HepG2 (cell line): ENCODE data around the gene LRRC53. TPM values are rescaled to one million over a fixed set of nuclear protein-coding genes. Genes with fewer than 3 reads are reported as not detected.

Experiments used
- ATAC-seq: fragments of 200-7000 bp; cut with Tn5 transposase; 3 replicates; pipeline ENCODE4 v1.9.1; 2020; ENCODE audit warnings: mild to moderate bottlenecking, moderate library complexity
- BruUV-seq: library from RNA; stranded (reverse); fragments of 400-500 nt; replicated peaks from 2 replicates; lab custom pipeline; 2021; lab: Mats Ljungman, UMichigan
- CTCF ChIA-PET: fragments of 300-600 bp; formaldehyde crosslinking; extraction: SDS; loops from one replicate; lab custom pipeline; 2021; ENCODE audit warnings: low total read pairs, inconsistent platforms, low intra/inter-chr PET ratio; lab: Yijun Ruan, JAX
- POLR2A ChIA-PET: fragments of 350-600 bp; sonication (Branson Sonifier 250); formaldehyde crosslinking; loops from one replicate; lab custom pipeline; 2020; ENCODE audit warnings: antibody characterized with exemption, inconsistent platforms; lab: Yijun Ruan, JAX
- DNase-seq: peaks from one replicate; pipeline ENCODE4 v3.0.0-alpha.2; 2015; ENCODE audit warnings: low spot score
- FAIRE-seq: peaks from 3 replicates; lab custom pipeline; 2011; peaks lifted over from hg19 to GRCh38; lab: Jason Lieb, UNC
- H2AFZ ChIP-seq: one replicate; pipeline ENCODE4 v1.6.1; 2011; ENCODE audit warnings: low read length, inconsistent platforms
- H3K27ac ChIP-seq: fragments of 300-600 bp; 3 replicates; pipeline ENCODE4 v1.8.0; 2011; ENCODE audit warnings: mixed run types, mild to moderate bottlenecking, mixed read lengths, low read length, inconsistent platforms; ENCODE audit not compliant: insufficient read depth; ENCODE audit errors: extremely low read length
- H3K27me3 ChIP-seq, 2 experiments: fragments of 200-600 bp in 1 of 2; 2 replicates in 1 of 2; 3 replicates in 1 of 2; pipeline versions ENCODE4 v1.6.0 to v1.8.0; 2011; ENCODE audit warnings: low read length in 2 of 2, mild to moderate bottlenecking in 2 of 2, moderate library complexity in 2 of 2, inconsistent platforms in 1 of 2; ENCODE audit not compliant: insufficient read depth in 2 of 2, control insufficient read depth in 1 of 2
- H3K36me3 ChIP-seq, 2 experiments: fragments of 200-600 bp in 1 of 2; replicated peaks in 1 of 2; 2 replicates in 1 of 2; 3 replicates in 1 of 2; pipeline versions ENCODE4 v1.5.1 to v1.8.0; 2011; ENCODE audit warnings: low read length in 2 of 2, inconsistent platforms in 1 of 2; ENCODE audit not compliant: insufficient read depth in 2 of 2, control insufficient read depth in 1 of 2
- H3K4me1 ChIP-seq: 2 replicates; pipeline ENCODE4 v1.5.1; 2012; ENCODE audit warnings: low read length, inconsistent platforms; ENCODE audit not compliant: insufficient read depth
- H3K4me2 ChIP-seq: 2 replicates; pipeline ENCODE4 v1.6.0; 2011; ENCODE audit warnings: low read depth, low read length, inconsistent platforms
- H3K4me3 ChIP-seq, 3 experiments: fragments of 200-600 bp in 1 of 3; sonication (generic), shearing (Covaris generic) in 1 of 3; replicated peaks in 1 of 3; 2 replicates each; pipeline ENCODE4 v1.5.1; 2011 to 2016; ENCODE audit warnings: low read length in 3 of 3, inconsistent platforms in 2 of 3, low read depth in 2 of 3, mild to moderate bottlenecking in 2 of 3, control low read depth in 1 of 3, mixed read lengths in 1 of 3; ENCODE audit not compliant: insufficient read depth in 1 of 3
- H3K79me2 ChIP-seq: one replicate; pipeline ENCODE4 v1.6.1; 2011; ENCODE audit warnings: low read length, inconsistent platforms; ENCODE audit not compliant: insufficient read depth
- H3K9ac ChIP-seq: 2 replicates; pipeline ENCODE4 v1.6.0; 2011; ENCODE audit warnings: mild to moderate bottlenecking, low read depth, low read length, inconsistent platforms; ENCODE audit not compliant: insufficient read depth
- H3K9me3 ChIP-seq: 2 replicates; pipeline ENCODE4 v1.5.1; 2012; ENCODE audit warnings: mild to moderate bottlenecking, low read length
- H4K20me1 ChIP-seq: 2 replicates; pipeline ENCODE4 v1.6.0; 2011; ENCODE audit warnings: inconsistent platforms, mild to moderate bottlenecking, low read length, moderate library complexity; ENCODE audit not compliant: insufficient read depth
- ATF7 ChIP-seq, 2 experiments: fragments of 450-650 bp in 1 of 2; sonication (generic) in 1 of 2; formaldehyde crosslinking in 1 of 2; IDR thresholded peaks; 2 replicates each; pipeline versions ENCODE4 v1.4.0 to v1.6.1; 2016 to 2020; ENCODE audit warnings: antibody characterized with exemption in 1 of 2, mild to moderate bottlenecking in 1 of 2, missing genetic modification reagents in 1 of 2
- KDM4B ChIP-seq: sonication (generic); formaldehyde crosslinking; IDR thresholded peaks from 2 replicates; pipeline ENCODE4 v1.4.0; 2020; ENCODE audit warnings: missing genetic modification reagents
- MLLT10 ChIP-seq: sonication (generic); formaldehyde crosslinking; IDR thresholded peaks from 2 replicates; pipeline ENCODE4 v1.4.0; 2020; ENCODE audit warnings: missing genetic modification reagents
- TRIM24 ChIP-seq: sonication (generic); formaldehyde crosslinking; IDR thresholded peaks from 2 replicates; pipeline ENCODE4 v1.8.0; 2022; ENCODE audit warnings: mild to moderate bottlenecking, missing genetic modification reagents
- ZBTB7A ChIP-seq: sonication (generic); formaldehyde crosslinking; IDR thresholded peaks from 2 replicates; pipeline ENCODE4 v1.8.0; 2022; ENCODE audit warnings: mild to moderate bottlenecking, missing genetic modification reagents
- ZNF431 ChIP-seq: sonication (generic); formaldehyde crosslinking; IDR thresholded peaks from 2 replicates; pipeline ENCODE4 v1.9.0; 2022; ENCODE audit warnings: missing genetic modification reagents, low read depth, mild to moderate bottlenecking, borderline replicate concordance
- WGBS: methylation state at CpG from one replicate; pipeline ENCODE4 v1.1.6; 2017; ENCODE audit warnings: low lambda C conversion rate; 5-methylcytosine and 5-hydroxymethylcytosine counted together
- in situ Hi-C: cut with HindIII; loops from 2 replicates; pipeline ENCODE4 v1.10.0; 2017; ENCODE audit warnings: low pct_unique_long_range_greater_than_20kb; ENCODE audit not compliant: extremely low pct_ligation_motif_present
- intact Hi-C: fragments of 100-400 bp; cut with micrococcal nuclease; formaldehyde crosslinking; loops from one replicate; pipeline ENCODE4 v1.10.0; 2022; ENCODE audit not compliant: unreplicated experiment
- polyA plus RNA-seq, 8 experiments: library from polyadenylated mRNA; depleted of rRNA in 3 of 8; stranded (reverse) in 7 of 8; unstranded in 1 of 8; fragments of >200 nt; fragmentation: Illumina TruSeq in 4 of 8; extraction: Trizol in 4 of 8; gene quantifications; 2 replicates each; pipeline versions ENCODE4 v1.2.1 to v1.2.3, GENCODE V29; 2011 to 2016; ENCODE audit warnings: low read depth in 4 of 8, missing spikeins in 1 of 8, mixed read lengths in 1 of 8; ENCODE audit not compliant: insufficient read depth in 1 of 8
- total RNA-seq, 5 experiments: library from RNA; depleted of rRNA; stranded (reverse); fragments of >200 nt; fragmentation: Illumina TruSeq; extraction: Trizol; gene quantifications; 2 replicates each; pipeline ENCODE4 v1.2.3, GENCODE V29; 2016; ENCODE audit warnings: low read depth in 1 of 5
- TF ChIP-seq, protein P1 (sequence below): sonication (generic); formaldehyde crosslinking; IDR thresholded peaks from 2 replicates; pipeline ENCODE4 v1.4.0; 2020; ENCODE audit warnings: missing genetic modification reagents, borderline replicate concordance

Gene LRRC53
- total and polyA plus RNA-seq, 2 of the 13 experiments (the other 11 are each of a cell fraction or from before 2014, with no cell fraction given), result not detected

- TF ChIP-seq, protein P1, sequence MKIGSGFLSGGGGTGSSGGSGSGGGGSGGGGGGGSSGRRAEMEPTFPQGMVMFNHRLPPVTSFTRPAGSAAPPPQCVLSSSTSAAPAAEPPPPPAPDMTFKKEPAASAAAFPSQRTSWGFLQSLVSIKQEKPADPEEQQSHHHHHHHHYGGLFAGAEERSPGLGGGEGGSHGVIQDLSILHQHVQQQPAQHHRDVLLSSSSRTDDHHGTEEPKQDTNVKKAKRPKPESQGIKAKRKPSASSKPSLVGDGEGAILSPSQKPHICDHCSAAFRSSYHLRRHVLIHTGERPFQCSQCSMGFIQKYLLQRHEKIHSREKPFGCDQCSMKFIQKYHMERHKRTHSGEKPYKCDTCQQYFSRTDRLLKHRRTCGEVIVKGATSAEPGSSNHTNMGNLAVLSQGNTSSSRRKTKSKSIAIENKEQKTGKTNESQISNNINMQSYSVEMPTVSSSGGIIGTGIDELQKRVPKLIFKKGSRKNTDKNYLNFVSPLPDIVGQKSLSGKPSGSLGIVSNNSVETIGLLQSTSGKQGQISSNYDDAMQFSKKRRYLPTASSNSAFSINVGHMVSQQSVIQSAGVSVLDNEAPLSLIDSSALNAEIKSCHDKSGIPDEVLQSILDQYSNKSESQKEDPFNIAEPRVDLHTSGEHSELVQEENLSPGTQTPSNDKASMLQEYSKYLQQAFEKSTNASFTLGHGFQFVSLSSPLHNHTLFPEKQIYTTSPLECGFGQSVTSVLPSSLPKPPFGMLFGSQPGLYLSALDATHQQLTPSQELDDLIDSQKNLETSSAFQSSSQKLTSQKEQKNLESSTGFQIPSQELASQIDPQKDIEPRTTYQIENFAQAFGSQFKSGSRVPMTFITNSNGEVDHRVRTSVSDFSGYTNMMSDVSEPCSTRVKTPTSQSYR (CRISPR knock-in tag), result no peak
- TF ChIP-seq, all 625 proteins: peak for 0
These were observed 37.8 kb downstream of the LRRC53 start (continued) for GRCh38 chr1:74474585-74474984.

DNA sequence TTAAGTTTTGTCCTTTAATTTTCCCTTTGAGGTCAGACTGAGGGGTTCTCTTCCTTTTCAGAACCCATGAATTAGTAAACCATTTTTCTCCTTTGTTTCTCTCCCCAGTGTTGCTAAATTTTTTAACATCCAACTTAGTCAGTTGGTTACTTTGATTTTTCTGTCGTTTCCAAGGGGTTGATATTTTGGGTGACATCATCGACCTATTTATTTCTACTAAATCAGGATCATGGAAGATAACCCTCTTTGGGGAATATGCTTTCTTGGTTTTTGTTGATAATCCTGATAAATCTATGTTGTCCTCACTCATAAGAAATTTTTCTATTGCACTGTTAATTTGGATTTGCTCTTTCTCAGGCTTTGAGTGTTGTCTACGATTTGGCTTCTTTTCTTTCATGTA, 40.9 kb downstream of the LRRC53 start:
- Histone ChIP-seq H3K4me1 (no peaks in the 10 kb centered on the region), H3K4me3 (no peak overlapping the region), H3K9me3 (no peaks in the 10 kb centered on the region), H2AFZ (no peak overlapping the region), H3K27ac (no peak overlapping the region), H3K79me2 (no peaks in the 10 kb centered on the region), H3K4me2 (no peak overlapping the region), H3K9ac (no peak overlapping the region), H3K27me3 (no peaks in the 10 kb centered on the region), H3K36me3 (no peaks in the 10 kb centered on the region), H4K20me1 (no peaks in the 10 kb centered on the region)
- in situ Hi-C loops (loop anchor here (25.0 kb wide), 1 partner anchor 634 kb away; no protein-coding TSS in a partner anchor), intact Hi-C loops (no loop called here)
- no peak for FAIRE-seq
- WGBS, result 0% methylated on average over 3 of the region's 3 CpGs
- no peak for ATAC-seq
- BruUV-seq, result no TSS peak
- no peak for DNase-seq
- TF ChIP-seq ZNF431 (CRISPR knock-in tag) (no peak), ATF7 (IDR thresholded peaks at IDR 0.05) (peak; percentile 67), ATF7 (CRISPR knock-in tag; IDR thresholded peaks at IDR 0.05) (no peak), MLLT10 (CRISPR knock-in tag) (no peak), KDM4B (no peak), ZBTB7A (no peak), TRIM24 (CRISPR knock-in tag) (no peak)
- POLR2A ChIA-PET, result no interaction called here
- CTCF ChIA-PET, result no interaction called here
